ENCODE results near the gene ACER3.
"Not testable (repeated sequence)": the region's sequence is repeated elsewhere in the genome, so short reads cannot be mapped to it uniquely, and the experiment has no call there.

The ACER3 gene

DNA sequence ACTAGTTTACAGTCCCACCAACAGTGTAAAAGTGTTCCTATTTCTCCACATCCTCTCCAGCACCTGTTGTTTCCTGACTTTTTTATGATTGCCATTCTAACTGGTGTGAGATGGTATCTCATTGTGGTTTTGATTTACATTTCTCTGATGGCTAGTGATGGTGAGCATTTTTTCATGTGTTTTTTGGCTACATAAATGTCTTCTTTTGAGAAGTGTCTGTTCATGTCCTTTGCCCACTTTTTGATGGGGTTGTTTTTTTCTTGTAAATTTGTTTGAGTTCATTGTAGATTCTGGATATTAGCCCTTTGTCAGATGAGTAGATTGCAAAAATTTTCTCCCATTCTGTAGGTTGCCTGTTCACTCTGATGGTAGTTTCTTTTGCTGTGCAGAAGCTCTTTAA, 33.7 kb upstream of the ACER3 start:
- H4K91ac ChIP-seq (ENCODE audit: low read depth, low read length, poor library complexity); H3K9ac ChIP-seq (ENCODE audit: low read depth, low read length, poor library complexity); H3K79me1 ChIP-seq (ENCODE audit: low read depth, low read length); H2BK5ac ChIP-seq (ENCODE audit: low read length); H2BK15ac ChIP-seq (ENCODE audit: low read length); H3K4me2 ChIP-seq (ENCODE audit: insufficient read depth, low read length, poor library complexity, severe bottlenecking); H2BK120ac ChIP-seq (ENCODE audit: low read depth, low read length); H3K14ac ChIP-seq (ENCODE audit: low read length); H3K4me3 ChIP-seq (ENCODE audit: low read length in 2 of 2); H3K4ac ChIP-seq (ENCODE audit: low read length); H2AFZ ChIP-seq (ENCODE audit: low read length); H3K27me3 ChIP-seq (ENCODE audit: control insufficient read depth in 3 of 3, insufficient read depth in 3 of 3, low read depth in 1 of 3, low read length in 3 of 3); H3K18ac ChIP-seq (ENCODE audit: low read length); H3K27ac ChIP-seq (replicated peaks; ENCODE audit: low read length); H4K8ac ChIP-seq (ENCODE audit: low read depth, low read length); H2AK5ac ChIP-seq (ENCODE audit: low read depth, low read length); H2BK12ac ChIP-seq (ENCODE audit: low read length); H3K23ac ChIP-seq (ENCODE audit: low read depth, low read length, poor library complexity); H3K36me3 ChIP-seq (replicated peaks in 1 of 2; ENCODE audit: control insufficient read depth in 2 of 2, insufficient read depth in 2 of 2, low read length in 2 of 2); H3K4me1 ChIP-seq (ENCODE audit: control insufficient read depth in 2 of 2, insufficient read depth in 1 of 2, low read depth in 1 of 2, low read length in 2 of 2); DNase-seq (ENCODE audit: low spot score); H3K9me3 ChIP-seq (replicated peaks in 1 of 2; ENCODE audit: control insufficient read depth in 2 of 2, insufficient read depth in 1 of 2, low read depth in 1 of 2, low read length in 2 of 2): not testable (repeated sequence)

DNA sequence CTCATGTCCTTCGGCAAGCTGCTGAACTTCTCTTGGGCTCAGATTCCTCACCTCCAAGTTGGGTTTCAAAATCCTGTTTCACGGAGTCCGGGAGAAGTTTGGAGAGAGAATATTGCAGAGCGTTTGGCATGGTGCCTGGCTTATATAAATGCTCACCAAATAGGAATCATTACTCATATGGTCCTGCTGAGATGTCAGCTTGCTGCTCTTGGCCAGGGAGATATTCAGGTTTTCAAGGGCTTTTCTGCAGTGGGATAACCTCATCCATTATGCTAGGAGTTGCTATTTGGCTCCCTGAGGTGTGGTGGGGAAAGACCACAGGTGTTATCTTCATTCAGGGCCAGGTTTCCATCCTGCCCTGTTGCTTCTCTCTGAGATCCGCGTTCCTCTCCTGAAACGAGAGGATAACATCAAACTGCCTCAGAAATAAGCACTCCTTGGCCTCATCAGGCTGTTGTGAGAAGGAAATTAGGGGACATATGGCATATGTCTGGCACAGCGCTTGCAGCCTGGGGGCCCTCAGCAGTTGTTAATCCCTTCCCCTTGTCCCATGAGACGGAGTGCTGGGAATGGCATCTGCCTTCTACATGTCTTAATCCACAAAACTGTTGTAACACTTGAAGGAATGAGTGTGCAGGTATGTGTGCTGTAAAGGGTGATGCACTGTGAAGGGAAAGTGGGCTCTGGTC, 29.9 kb upstream of the ACER3 start:
- Histone ChIP-seq H3K9ac (ENCODE audit: low read depth, low read length, poor library complexity) (no peak overlapping the region), H2AK5ac (ENCODE audit: low read depth, low read length) (no peak overlapping the region), H3K23ac (ENCODE audit: low read depth, low read length, poor library complexity) (no peak overlapping the region), H3K18ac (ENCODE audit: low read length) (no peak overlapping the region), H3K4me2 (ENCODE audit: insufficient read depth, low read length, poor library complexity, severe bottlenecking) (no peak overlapping the region), H2AFZ (ENCODE audit: low read length) (no peak overlapping the region), H3K9me3 (replicated peaks in 1 of 2; ENCODE audit: control insufficient read depth in 2 of 2, insufficient read depth in 1 of 2, low read depth in 1 of 2, low read length in 2 of 2) (no peaks in the 10 kb centered on the region), H2BK120ac (ENCODE audit: low read depth, low read length) (no peak overlapping the region), H3K79me1 (ENCODE audit: low read depth, low read length) (no peaks in the 10 kb centered on the region), H3K14ac (ENCODE audit: low read length) (no peak overlapping the region), H4K91ac (ENCODE audit: low read depth, low read length, poor library complexity) (no peak overlapping the region), H3K36me3 (replicated peaks in 1 of 2; ENCODE audit: control insufficient read depth in 2 of 2, insufficient read depth in 2 of 2, low read length in 2 of 2) (no peaks in the 10 kb centered on the region), H4K8ac (ENCODE audit: low read depth, low read length) (no peak overlapping the region), H3K4me1 (ENCODE audit: control insufficient read depth in 2 of 2, insufficient read depth in 1 of 2, low read depth in 1 of 2, low read length in 2 of 2) (peaks cover 0 to 1% of the 10 kb centered on the region in 2 donors), H3K4ac (ENCODE audit: low read length) (no peak overlapping the region), H3K27me3 (ENCODE audit: control insufficient read depth in 3 of 3, insufficient read depth in 3 of 3, low read depth in 1 of 3, low read length in 3 of 3) (no peaks in the 10 kb centered on the region), H3K27ac (replicated peaks; ENCODE audit: low read length) (no peak overlapping the region), H3K4me3 (ENCODE audit: low read length in 2 of 2) (no peak overlapping the region), H2BK5ac (ENCODE audit: low read length) (no peak overlapping the region), H2BK15ac (ENCODE audit: low read length) (no peak overlapping the region), H2BK12ac (ENCODE audit: low read length) (no peak overlapping the region)
- no peak for DNase-seq (ENCODE audit: low spot score)
- no CpG with 5 or more reads among the region's 9 CpGs for WGBS, 2 donors (ENCODE audit: extremely low coverage in 2 of 2, insufficient read length in 2 of 2, insufficient replicate concordance in 1 of 2)

DNA sequence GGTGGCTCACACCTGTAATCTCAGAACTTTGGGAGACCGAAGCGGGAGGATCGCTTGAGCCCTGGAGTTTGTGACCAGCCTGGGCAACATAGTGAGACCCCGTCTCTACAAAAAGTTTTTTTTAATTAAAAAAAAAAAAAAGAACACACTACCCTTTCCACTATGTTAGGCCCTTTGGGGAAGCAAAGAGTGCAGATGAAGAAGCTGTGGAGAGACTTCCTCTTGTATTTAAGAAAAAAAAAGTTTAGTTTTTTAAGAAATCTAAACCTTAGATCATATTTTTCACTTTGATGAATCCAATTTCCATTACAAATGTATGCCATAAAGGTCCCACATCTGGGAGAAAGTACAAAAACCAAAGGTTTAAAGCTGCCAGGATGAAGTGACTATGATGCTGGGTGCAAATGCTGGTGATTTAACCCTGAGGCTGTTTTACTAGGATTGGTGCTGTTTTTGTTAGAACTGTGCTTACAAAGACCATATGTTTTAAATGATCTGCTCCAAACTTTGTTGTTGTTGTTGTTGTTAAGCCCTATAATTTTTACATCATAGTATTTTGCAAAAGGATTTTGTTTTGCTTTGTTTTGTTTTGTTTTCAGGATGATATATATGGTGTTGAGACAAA, 28.9 kb upstream of the ACER3 start:
- no peaks in the 10 kb centered on the region for H3K27me3 ChIP-seq (ENCODE audit: control insufficient read depth in 3 of 3, insufficient read depth in 3 of 3, low read depth in 1 of 3, low read length in 3 of 3)
- DNase-seq (ENCODE audit: low spot score) = no peak
- H3K4ac ChIP-seq (ENCODE audit: low read length) = no peak overlapping the region
- H3K9me3 ChIP-seq (replicated peaks in 1 of 2; ENCODE audit: control insufficient read depth in 2 of 2, insufficient read depth in 1 of 2, low read depth in 1 of 2, low read length in 2 of 2) = no peaks in the 10 kb centered on the region
- no peaks in the 10 kb centered on the region for H3K79me1 ChIP-seq (ENCODE audit: low read depth, low read length)
- H2AFZ ChIP-seq (ENCODE audit: low read length) = no peak overlapping the region
- no peak overlapping the region for H3K4me3 ChIP-seq (ENCODE audit: low read length in 2 of 2)
- no peak overlapping the region for H4K8ac ChIP-seq (ENCODE audit: low read depth, low read length)
- H4K91ac ChIP-seq (ENCODE audit: low read depth, low read length, poor library complexity) = no peak overlapping the region
- H2BK12ac ChIP-seq (ENCODE audit: low read length) = no peak overlapping the region
- no peaks in the 10 kb centered on the region for H3K36me3 ChIP-seq (replicated peaks in 1 of 2; ENCODE audit: control insufficient read depth in 2 of 2, insufficient read depth in 2 of 2, low read length in 2 of 2)
- H3K27ac ChIP-seq (replicated peaks; ENCODE audit: low read length) = no peak overlapping the region
- no peak overlapping the region for H3K23ac ChIP-seq (ENCODE audit: low read depth, low read length, poor library complexity)
- no peak overlapping the region for H3K14ac ChIP-seq (ENCODE audit: low read length)
- H3K4me2 ChIP-seq (ENCODE audit: insufficient read depth, low read length, poor library complexity, severe bottlenecking) = no peak overlapping the region
- no peak overlapping the region for H2BK120ac ChIP-seq (ENCODE audit: low read depth, low read length)
- no peak overlapping the region for H2AK5ac ChIP-seq (ENCODE audit: low read depth, low read length)
- WGBS, 2 donors (ENCODE audit: extremely low coverage in 2 of 2, insufficient read length in 2 of 2, insufficient replicate concordance in 1 of 2) = no CpG with 5 or more reads among the region's 4 CpGs
- peaks cover 0 to 1% of the 10 kb centered on the region in 2 donors for H3K4me1 ChIP-seq (ENCODE audit: control insufficient read depth in 2 of 2, insufficient read depth in 1 of 2, low read depth in 1 of 2, low read length in 2 of 2)
- no peak overlapping the region for H2BK5ac ChIP-seq (ENCODE audit: low read length)
- no peak overlapping the region for H3K9ac ChIP-seq (ENCODE audit: low read depth, low read length, poor library complexity)
- no peak overlapping the region for H3K18ac ChIP-seq (ENCODE audit: low read length)
- no peak overlapping the region for H2BK15ac ChIP-seq (ENCODE audit: low read length)

DNA sequence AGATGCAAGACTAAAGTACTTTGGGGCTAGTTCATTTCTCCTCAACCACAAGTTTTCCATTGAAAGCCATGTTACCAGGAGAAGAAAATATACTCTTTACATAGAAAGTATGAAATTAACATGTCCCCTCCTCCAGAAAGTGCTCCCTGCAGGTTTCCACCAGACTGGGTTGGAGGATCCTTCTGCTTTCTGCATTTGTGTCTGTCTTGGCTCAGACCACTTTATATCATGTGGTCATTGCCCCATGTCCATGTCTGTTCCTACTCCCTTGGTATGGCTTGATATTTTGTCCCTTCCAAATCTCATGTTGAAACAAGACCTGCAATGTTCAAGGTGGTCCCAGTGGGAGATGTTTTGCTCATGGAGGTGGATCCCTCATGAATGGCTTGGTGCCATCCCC, 28.4 kb upstream of the ACER3 start:
- no peak overlapping the region for H3K18ac ChIP-seq (ENCODE audit: low read length)
- no peak overlapping the region for H3K4me2 ChIP-seq (ENCODE audit: insufficient read depth, low read length, poor library complexity, severe bottlenecking)
- no peak overlapping the region for H3K27ac ChIP-seq (replicated peaks; ENCODE audit: low read length)
- H3K27me3 ChIP-seq (ENCODE audit: control insufficient read depth in 3 of 3, insufficient read depth in 3 of 3, low read depth in 1 of 3, low read length in 3 of 3) = no peaks in the 10 kb centered on the region
- H2BK5ac ChIP-seq (ENCODE audit: low read length) = no peak overlapping the region
- H3K4me3 ChIP-seq (ENCODE audit: low read length in 2 of 2) = no peak overlapping the region
- no peak overlapping the region for H2AK5ac ChIP-seq (ENCODE audit: low read depth, low read length)
- H3K9ac ChIP-seq (ENCODE audit: low read depth, low read length, poor library complexity) = no peak overlapping the region
- H3K9me3 ChIP-seq (replicated peaks in 1 of 2; ENCODE audit: control insufficient read depth in 2 of 2, insufficient read depth in 1 of 2, low read depth in 1 of 2, low read length in 2 of 2) = no peaks in the 10 kb centered on the region
- H4K8ac ChIP-seq (ENCODE audit: low read depth, low read length) = no peak overlapping the region
- no peaks in the 10 kb centered on the region for H3K79me1 ChIP-seq (ENCODE audit: low read depth, low read length)
- no peak overlapping the region for H4K91ac ChIP-seq (ENCODE audit: low read depth, low read length, poor library complexity)
- no peak for DNase-seq (ENCODE audit: low spot score)
- no peak overlapping the region for H3K23ac ChIP-seq (ENCODE audit: low read depth, low read length, poor library complexity)
- no peak overlapping the region for H2BK120ac ChIP-seq (ENCODE audit: low read depth, low read length)
- no peak overlapping the region for H3K14ac ChIP-seq (ENCODE audit: low read length)
- no peak overlapping the region for H3K4ac ChIP-seq (ENCODE audit: low read length)
- H2BK12ac ChIP-seq (ENCODE audit: low read length) = no peak overlapping the region
- H2BK15ac ChIP-seq (ENCODE audit: low read length) = no peak overlapping the region
- H2AFZ ChIP-seq (ENCODE audit: low read length) = no peak overlapping the region
- no peaks in the 10 kb centered on the region for H3K36me3 ChIP-seq (replicated peaks in 1 of 2; ENCODE audit: control insufficient read depth in 2 of 2, insufficient read depth in 2 of 2, low read length in 2 of 2)
- H3K4me1 ChIP-seq (ENCODE audit: control insufficient read depth in 2 of 2, insufficient read depth in 1 of 2, low read depth in 1 of 2, low read length in 2 of 2) = peaks cover 0 to 3% of the 10 kb centered on the region in 2 donors
